GM18858 (cell line): Measurements from ENCODE around the gene CAMK1D.
A peak's percentile ranks its signal among the peaks of the same experiment; 100 is the strongest.
"Not testable (repeated sequence)": the region's sequence is repeated elsewhere in the genome, so short reads cannot be mapped to it uniquely, and the experiment has no call there.

Experiments
- ATAC-seq: cut with Tn5 transposase; IDR thresholded peaks from one replicate; pipeline ENCODE4 v1.9.1; 2021; ENCODE audit not compliant: unreplicated experiment

Gene CAMK1D

GRCh38 chr10:12423896-12424295, 74.5 kb downstream of the CAMK1D start:
- ATAC-seq: no peak

GRCh38 chr10:12427276-12427675, 77.9 kb downstream of the CAMK1D start:
- ATAC-seq: no peak

GRCh38 chr10:12428447-12429135, 79.2 kb downstream of the CAMK1D start:
- ATAC-seq: no peak

DNA sequence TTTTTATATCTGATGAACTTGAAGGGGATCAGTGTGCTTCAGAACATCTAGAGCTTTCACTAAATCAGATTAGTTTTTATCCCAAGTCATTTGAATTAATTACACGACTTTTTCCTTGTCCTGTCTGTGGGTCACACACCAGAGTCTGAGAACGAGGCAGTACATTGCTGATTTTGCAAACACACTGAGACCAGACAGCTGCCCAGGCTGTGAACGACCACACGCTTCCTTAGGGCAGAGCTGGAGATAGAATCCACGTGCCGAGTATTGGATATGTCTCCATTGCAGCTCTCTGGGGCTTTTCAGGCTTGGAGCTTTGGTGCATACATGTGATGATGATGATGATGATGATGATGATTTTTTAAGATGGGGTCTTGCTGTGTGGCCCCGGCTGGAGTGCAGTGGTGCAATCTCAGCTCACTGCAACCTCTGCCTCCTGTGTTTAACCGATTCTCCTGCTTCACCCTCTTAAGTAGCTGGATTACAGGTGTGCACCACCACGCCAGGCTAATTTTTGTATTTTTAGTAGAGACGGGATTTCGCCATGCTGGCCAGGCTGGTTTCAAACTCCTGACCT, 81.1 kb downstream of the CAMK1D start:
- ATAC-seq: no peak

DNA sequence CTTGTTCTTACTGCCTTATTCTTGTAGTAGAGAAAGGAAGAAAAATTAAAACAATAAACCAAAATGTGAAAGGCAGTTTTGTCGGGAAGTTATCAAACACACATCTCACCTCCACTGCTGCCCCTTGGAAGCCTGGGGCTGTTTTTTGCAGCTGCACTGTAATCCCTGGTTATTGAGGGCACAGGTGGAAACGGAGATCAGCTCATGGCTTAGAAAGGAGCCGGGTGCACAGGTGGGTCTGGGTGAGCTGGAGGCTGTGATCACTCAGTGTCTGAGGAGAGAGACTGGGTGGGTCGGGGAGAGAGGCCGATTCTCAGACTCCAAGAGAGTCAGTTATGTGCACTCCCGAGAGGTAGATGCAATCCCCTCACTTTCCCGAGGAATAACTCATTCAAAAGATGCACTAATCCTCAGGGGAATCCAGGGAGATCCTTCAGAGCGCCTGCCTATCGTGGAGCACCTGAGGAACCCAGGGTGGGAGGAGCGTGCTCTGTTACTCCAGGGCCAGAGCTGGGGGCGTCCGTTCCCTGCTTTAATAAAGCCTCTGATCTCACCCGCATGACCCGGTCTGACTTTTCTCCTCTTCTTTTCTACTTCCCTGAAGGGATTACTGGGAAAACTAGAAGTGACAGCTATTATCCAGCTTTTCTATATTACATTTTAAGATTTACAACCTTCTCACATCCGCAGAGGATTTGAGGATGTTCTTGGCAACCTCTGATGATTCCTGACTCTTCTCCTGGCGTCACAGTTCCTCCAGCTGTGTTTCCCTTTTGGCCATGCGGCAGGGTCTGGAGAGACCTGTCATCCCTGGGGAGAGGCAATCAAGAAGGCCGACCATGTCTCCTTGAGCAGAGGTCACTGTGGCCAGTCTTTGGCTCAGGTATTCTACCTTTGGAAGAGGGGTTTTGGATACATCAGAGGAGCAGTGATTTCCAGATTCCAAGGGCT, 82.1 kb downstream of the CAMK1D start:
- ATAC-seq: no peak

- no peak for ATAC-seq
Measured at GRCh38 chr10:12432402-12433189, 83.2 kb downstream of the CAMK1D start.

DNA sequence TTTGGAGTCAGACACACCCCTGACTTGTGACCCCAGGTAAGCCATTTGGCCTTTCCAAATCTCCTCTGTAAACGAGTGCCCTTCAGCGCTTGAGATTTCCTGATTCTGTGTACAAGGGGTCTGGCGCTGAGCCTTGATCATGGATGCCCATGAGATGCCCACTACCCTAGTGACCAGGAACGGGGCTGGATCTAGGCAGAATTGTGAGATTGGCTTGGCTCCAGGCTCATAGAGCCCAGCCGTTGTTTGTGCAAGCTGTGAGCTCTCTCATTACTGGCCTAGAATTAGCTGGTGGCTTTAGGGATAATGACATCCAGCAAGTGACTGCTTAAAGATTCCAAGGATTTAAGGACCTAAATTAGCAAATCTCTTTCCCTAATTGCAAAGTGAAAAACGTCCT, 84.9 kb downstream of the CAMK1D start:
- ATAC-seq: no peak

GRCh38 chr10:12434677-12435076, 85.3 kb downstream of the CAMK1D start:
- ATAC-seq: not testable (repeated sequence)

- ATAC-seq: no peak
Measured at GRCh38 chr10:12435348-12435747, 86.0 kb downstream of the CAMK1D start.

GRCh38 chr10:12438919-12439692, 89.8 kb downstream of the CAMK1D start:
- no peak for ATAC-seq

- not testable (repeated sequence) for ATAC-seq
Measured at GRCh38 chr10:12439767-12440166, 90.4 kb downstream of the CAMK1D start.

DNA sequence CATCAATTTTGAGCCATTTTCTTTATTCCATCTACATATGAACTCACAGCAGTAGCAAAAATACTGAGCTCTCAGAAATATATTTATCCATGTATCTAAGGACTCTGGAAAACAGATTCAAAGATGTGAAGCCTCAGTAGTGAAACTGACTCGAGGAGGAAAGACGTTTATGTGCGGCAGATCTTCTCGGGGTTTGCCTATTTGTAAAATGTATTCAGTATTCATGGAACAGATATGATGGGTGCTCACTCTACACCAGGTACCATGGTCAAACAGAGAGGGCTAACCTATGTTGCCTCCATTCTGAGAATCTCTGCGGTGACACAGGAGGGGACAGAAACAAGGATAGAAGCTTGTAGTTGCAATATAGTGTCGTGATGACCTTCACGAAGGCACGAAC, 93.7 kb downstream of the CAMK1D start:
- ATAC-seq: no peak

- ATAC-seq: no peak
Measured at GRCh38 chr10:12444981-12445700, 95.8 kb downstream of the CAMK1D start.

- ATAC-seq: no peak
Measured at GRCh38 chr10:12445701-12446334, 96.5 kb downstream of the CAMK1D start.

- ATAC-seq: no peak
Measured at GRCh38 chr10:12448340-12448728, 99.0 kb downstream of the CAMK1D start.

DNA sequence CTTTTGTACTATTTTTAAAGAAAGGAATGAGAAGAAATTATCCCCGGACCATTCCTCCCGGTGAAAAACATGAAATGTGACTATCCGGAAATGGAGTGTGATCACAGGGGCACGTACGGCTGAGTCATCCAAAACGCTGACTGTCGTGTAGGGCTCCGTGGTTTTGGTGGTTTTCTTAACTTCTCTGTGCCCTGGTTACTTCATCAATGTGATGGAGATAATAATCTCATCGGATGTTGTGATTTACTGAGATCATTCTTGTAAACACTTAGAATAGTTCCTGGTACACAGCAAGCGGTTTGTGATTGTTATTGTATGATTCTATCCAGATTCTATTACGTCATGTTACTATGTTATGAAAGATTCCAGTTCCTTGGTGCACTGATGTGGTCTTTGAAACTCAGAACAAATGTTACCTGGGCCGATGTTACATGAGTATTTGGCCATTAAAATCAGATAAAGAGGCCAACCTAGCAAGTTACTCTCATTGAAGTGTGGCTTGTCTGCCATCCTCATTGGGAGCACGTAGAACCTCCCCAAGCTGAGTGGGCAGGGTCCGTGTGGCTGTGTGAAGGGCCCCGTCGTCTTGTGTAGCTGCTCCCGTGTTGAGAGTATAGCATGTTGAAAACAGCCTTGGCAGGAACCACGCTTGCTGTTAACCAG, 99.5 kb downstream of the CAMK1D start:
- peak; percentile 81 for ATAC-seq

GRCh38 chr10:12455318-12455717, 106.0 kb downstream of the CAMK1D start:
- no peak for ATAC-seq

DNA sequence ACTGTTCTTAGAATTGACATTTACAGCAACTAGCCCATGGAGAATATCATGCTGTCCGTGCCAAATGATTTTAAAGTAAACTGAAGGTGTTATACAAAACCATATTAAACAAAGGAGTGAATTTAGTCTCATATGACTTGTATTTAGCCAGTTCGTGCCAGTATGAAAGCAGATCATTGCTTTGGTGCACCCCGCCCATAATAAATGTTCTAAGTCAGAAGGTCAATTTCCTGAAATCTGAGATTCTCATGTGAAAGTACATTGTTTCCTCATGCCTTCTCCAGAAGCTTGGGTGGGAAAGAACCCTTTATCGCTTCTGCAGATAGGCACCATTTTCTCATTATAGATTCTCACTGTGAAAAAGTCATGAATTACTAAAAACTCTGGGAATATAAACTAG, 106.4 kb downstream of the CAMK1D start:
- no peak for ATAC-seq

GRCh38 chr10:12459340-12459739, 110.0 kb downstream of the CAMK1D start:
- no peak for ATAC-seq
